Measurements from ENCODE around the gene RERG.

The RERG gene

GRCh38 chr12:15116086-15116485 is 105.1 kb downstream of the RERG start:
- TF ChIP-seq GATA2 (IDR thresholded peaks at IDR 0.05; ENCODE audit: low read depth, low read length) (no peak), GATA3 (IDR thresholded peaks at IDR 0.05; ENCODE audit: low read depth, low read length) (no peak)

DNA sequence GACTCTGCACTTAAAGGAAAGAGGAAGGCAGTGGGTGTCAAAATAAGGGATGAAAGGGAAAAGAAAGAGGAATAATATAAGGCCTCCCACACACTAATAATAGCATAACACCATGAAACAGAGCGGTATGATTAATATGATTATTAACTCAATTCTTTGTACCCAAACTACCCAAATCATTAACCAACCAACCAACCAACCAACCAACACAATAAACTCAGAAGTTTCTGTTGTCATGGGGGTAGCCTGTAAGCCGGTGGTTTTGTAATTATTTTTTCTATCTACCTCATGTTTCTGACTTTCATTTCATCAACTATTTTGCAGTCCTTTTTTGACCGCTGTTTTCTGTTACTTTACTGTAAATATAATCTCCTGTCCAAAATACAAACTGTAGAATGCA is 105.8 kb downstream of the RERG start:
- no peak for TF ChIP-seq GATA2 (IDR thresholded peaks at IDR 0.05; ENCODE audit: low read depth, low read length)
- TF ChIP-seq GATA3 (IDR thresholded peaks at IDR 0.05; ENCODE audit: low read depth, low read length) = no peak

GRCh38 chr12:15114501-15114900 is 106.7 kb downstream of the RERG start:
- no peak for TF ChIP-seq GATA3 (IDR thresholded peaks at IDR 0.05; ENCODE audit: low read depth, low read length)

- no peak for TF ChIP-seq GATA2 (IDR thresholded peaks at IDR 0.05; ENCODE audit: low read depth, low read length)
- no peak for TF ChIP-seq GATA3 (IDR thresholded peaks at IDR 0.05; ENCODE audit: low read depth, low read length)
These were observed 128.4 kb downstream of the RERG start for GRCh38 chr12:15092826-15093225.

DNA sequence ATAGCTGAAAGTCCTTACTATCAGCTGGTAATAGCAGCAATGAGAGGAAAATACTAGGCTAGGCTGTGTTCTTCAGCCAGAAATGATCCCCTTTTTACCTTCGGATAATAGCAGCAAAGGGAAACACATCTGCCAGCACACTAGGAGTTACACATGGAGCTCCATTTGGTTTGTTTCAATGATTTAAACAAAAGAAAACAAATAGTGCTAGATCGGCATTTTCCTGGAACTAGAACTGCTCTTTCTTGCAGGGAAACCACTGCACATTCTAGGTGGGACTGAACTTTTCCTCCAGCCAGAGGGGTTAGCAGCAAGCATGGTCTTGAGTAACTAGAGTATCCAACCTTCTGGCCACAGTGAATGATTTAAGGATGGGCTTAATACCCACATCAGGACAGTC is 130.8 kb downstream of the RERG start:
- TF ChIP-seq GATA3 (IDR thresholded peaks at IDR 0.05; ENCODE audit: low read depth, low read length) = no peak
- no peak for TF ChIP-seq GATA2 (IDR thresholded peaks at IDR 0.05; ENCODE audit: low read depth, low read length)

DNA sequence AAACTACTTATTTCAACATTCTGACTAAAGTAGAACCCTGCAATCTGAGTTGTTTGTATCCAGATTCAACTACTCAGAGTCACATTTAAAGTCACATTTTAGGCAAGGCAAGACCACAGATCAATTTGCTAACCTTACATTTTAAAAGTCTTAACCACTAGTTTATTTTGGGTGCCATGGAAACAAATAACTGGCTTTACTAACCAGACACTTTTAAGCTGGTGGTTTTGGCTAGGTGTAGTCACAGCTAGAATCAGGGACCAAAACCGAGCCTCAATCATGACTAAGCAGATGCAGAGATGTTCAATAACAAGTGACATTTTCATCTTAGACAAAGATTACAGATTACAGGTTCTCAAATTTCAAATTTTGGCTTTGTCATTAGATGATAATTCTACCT is 133.1 kb downstream of the RERG start:
- no peak for TF ChIP-seq GATA2 (IDR thresholded peaks at IDR 0.05; ENCODE audit: low read depth, low read length)
- no peak for TF ChIP-seq GATA3 (IDR thresholded peaks at IDR 0.05; ENCODE audit: low read depth, low read length)

GRCh38 chr12:15074351-15074750 is 146.9 kb downstream of the RERG start:
- TF ChIP-seq GATA3 (IDR thresholded peaks at IDR 0.05; ENCODE audit: low read depth, low read length) (no peak), GATA2 (IDR thresholded peaks at IDR 0.05; ENCODE audit: low read depth, low read length) (no peak)

DNA sequence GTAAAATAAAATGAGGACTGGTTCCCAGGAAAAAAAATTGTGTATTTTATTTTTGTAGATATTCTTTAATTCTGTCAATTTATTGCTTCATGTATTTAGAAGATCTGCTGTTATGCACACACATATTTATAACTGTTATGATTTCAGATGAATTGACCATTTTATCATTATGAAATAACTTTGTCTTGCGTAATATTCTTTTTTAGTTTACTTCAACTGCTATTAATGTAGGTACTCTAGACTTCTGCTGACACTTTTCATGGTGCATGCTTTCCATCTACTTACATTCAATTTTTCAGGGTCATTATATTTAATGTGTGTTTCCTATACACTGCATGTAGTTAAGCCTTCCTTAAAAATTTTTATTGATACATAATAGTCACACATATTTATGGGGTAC is 162.1 kb downstream of the RERG start:
- TF ChIP-seq GATA2 (IDR thresholded peaks at IDR 0.05; ENCODE audit: low read depth, low read length) (no peak), GATA3 (IDR thresholded peaks at IDR 0.05; ENCODE audit: low read depth, low read length) (no peak)

Measured in SH-SY5Y (cell line).